GM19463 (cell line): ENCODE measurements around the gene MOB3C.
A peak's percentile ranks its signal among the peaks of the same experiment; 100 is the strongest.

Experiments used
- ATAC-seq: cut with Tn5 transposase; IDR thresholded peaks from one replicate; pipeline ENCODE4 v1.9.1; 2021; ENCODE audit warnings: mild to moderate bottlenecking, moderate library complexity; ENCODE audit not compliant: unreplicated experiment

Gene MOB3C

DNA sequence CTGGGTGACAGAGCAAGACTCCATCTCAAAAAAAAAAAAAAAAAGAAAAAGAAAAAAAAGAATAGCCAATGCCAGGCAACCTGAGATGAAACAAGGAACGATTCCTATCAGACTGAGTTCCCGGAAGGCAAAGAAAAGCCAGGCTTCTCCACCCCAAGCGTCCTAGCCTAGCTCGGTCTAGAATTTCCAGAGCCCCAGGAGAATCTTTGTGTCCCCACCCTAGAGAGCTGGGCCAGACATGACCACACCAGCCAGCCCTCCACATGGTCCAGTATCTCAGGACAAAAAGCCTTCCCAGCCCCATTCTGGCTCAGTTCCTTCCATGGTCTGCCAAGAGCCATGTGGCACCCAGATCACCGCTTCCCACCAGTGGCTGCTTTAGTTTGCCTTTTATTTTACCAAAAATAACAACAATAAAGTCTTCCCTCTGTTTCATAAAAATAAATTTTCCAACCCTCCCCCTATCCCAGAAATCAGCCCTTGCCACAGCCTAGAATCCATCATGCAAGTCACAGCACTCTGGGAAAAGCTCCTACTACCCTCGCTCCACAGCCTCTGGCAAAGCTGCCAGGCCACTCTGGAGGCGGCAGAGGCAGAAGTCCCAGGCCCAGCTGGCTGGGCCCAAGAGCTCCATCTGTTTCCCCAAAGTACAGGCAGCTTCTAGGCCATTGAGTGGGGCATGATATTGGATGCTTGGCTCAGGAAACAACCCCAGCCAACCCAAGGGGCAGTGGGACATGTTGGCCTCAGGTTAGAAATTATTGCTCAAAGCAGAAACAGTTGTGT lies 9.1 kb downstream of the MOB3C start:
- no peak for ATAC-seq

GRCh38 chr1:46606255-46606965 lies 10.2 kb downstream of the MOB3C start:
- no peak for ATAC-seq

- ATAC-seq, result no peak
Observed at GRCh38 chr1:46605232-46605631, 11.4 kb downstream of the MOB3C start.

- ATAC-seq, result peak; percentile 97
Observed at GRCh38 chr1:46603858-46604549, 12.6 kb downstream of the MOB3C start, which contains the start of gene MKNK1. Gene MKNK1, minus strand, starts transcription at chr1:46604268. Its CDS starts 20,941 bp downstream, at chr1:46583327.

DNA sequence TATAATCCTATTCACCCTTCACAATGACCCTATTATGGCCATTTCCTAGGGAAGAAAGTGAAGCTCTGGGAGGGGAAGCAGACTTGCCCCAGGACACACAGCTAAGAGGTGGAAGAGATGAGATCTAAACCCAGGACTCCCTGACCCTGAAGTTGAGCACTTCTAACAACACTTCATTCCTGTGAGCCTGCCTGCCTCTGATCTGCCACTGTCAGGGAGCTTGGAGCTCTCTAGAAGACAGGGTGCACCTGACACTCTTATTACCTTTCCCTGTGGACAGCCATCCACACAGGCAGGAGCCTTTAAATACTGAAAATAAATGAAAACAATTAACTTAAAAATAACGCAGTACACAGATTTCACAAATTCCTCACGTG lies 13.1 kb downstream of the MOB3C start:
- no peak for ATAC-seq

- no peak for ATAC-seq
Observed at GRCh38 chr1:46601257-46602007, 15.2 kb downstream of the MOB3C start.

- ATAC-seq, result no peak
Observed at GRCh38 chr1:46599059-46599970, 17.3 kb downstream of the MOB3C start.

GRCh38 chr1:46596846-46597245 lies 19.8 kb downstream of the MOB3C start:
- no peak for ATAC-seq

GRCh38 chr1:46596036-46596435 lies 20.6 kb downstream of the MOB3C start:
- ATAC-seq, result no peak

DNA sequence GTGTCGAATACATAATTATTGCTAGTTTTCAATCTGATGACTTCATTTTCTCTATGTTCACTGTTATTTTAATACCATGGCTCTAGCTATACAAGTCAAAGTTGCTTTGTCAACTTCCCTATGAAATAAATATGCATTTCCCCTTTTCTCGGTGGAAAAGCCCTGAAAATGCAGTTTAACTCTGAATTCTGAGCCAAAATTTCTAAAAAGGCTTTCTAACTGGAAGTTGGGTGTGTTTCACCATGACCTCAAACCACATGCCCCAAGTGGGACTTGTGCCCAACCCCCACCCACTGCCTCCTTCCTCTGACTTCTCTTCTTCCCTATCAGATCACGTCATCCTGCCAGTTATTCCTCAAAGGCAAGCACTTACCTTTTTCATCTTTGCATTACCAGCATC lies 21.5 kb downstream of the MOB3C start:
- no peak for ATAC-seq

DNA sequence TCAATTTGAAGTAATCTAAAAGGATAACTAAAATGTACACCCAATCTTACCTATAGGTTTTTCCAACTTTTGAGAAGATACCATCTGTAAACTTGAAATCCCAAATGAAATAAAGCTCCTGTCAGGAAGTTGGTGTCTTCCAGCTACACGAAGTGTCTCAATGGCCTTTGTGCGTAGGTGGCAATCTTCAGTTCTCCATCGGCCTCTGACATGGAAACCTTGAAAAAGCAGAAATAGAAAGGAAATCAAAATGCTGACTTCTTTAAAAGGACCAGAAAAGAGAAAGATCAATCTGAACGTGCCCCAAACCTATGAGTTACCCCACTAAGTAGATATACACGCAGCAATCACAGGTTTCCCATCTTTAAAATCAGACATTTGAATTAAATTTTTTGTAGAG lies 22.5 kb downstream of the MOB3C start:
- ATAC-seq, result no peak

DNA sequence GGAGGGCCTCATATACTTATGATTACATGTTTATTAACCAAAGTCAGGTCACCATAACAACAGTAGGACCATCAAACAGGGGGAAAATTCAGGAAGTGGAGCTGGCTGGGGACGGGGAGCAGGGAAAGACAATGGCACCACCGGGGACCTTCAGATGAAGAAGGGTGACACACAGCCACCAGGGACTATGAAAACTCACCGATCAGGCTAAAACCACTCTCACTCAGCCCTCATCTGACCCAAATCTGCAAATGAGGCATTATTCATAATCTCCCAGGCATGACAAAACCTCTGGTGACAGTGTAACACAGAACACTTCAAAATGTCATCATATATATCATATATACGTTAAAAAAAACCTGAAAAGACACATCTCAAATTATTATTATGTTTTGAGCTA lies 23.8 kb downstream of the MOB3C start:
- no peak for ATAC-seq

GRCh38 chr1:46589529-46589928 lies 27.1 kb downstream of the MOB3C start:
- ATAC-seq, result no peak

DNA sequence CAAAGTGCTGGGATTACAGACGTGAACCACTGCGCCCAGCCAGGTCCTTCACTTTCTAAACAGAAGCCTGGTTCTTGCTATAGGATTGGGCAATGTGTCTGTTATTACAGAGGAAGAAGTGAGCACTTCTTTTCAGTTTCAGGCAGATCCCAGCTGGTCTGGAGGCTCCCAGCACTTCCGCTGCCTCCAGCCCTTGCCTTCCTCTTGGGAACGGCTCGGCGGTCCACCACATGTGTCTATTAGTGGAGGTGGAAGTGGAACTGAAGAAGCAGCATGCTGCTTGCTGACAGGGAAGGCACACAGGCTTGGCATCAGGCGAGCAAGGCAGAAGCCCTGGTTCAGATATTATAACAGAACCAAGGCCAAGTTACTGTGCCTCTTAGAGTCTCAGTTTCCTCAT lies 29.5 kb downstream of the MOB3C start:
- ATAC-seq, result no peak

- no peak for ATAC-seq
Observed at GRCh38 chr1:46585312-46585938, 31.2 kb downstream of the MOB3C start.

DNA sequence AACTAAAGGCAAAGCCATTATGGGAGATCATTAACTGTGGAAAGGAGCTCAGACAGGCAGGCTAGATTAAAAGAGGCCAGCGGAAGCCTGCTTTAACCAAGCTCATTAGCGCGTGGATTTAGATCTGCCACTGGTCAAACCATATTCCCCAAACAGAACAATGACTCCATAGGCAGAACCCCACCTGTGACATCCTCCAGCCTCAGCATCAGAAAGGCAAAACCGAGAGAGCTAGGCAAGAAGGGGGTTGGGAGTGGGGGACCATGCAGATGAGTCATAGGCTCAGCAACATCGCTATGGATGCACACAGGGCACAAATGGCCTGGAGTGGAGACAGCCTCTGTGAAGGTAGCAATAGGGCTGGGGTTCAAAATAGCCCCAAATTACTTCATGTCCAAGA lies 33.1 kb downstream of the MOB3C start:
- no peak for ATAC-seq

DNA sequence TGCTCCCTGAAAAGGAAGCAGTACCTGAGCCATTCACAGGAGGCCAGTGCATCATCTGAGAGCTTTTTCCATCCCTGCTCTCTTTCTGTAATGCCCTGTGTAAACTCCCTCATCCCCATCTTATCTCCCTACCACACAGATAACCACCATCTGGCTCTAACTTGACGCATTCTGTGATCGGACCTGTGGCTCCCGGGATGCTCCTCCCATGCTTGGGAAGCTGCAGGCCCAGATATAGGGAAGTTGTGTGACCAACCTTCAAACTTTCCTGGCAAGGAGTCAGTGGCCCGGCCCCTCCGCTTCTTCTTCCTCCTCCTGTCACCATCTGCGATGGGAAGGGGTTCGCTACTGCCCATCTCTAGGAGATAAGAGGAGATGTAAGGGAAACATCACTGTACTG lies 33.6 kb downstream of the MOB3C start:
- no peak for ATAC-seq

DNA sequence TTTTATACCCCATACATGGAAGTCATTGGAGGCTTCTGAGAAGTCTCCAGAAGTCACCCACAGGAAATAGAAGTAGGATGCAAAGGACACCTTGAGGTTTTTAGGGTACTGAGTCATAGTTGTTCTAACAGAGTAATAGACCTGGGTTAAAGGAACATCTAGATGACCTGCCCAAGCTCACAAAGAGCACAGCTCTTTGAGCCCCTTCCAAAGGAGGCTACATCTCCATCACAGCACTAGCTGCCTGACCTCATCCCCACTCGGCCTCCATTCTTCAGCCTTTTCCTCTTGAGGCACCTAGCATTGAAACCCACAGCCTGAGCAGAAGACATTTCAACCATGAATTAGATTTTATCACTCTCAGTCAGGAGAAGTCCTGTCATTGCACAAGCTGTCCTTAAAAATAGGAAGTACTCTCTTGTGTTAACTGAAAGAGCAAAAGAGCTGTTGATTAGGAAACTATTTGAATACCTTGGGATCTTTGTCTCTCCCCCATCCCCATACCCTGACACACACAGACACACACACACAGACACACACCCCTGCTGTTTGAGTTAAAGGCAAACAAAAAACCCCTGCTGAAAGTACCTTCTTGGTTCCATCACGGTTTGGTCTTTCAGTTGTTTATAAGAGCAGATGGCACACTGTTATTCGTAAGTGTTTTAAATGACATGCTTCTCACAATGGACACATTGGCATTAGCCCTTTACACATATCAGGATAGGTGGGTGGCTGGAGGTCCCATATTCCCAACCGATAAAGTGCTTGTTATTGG lies 34.7 kb downstream of the MOB3C start:
- ATAC-seq, result no peak
